HG02938 (cell line): Measurements from ENCODE around the gene GYS2.
"Not testable (repeated sequence)": the region's sequence is repeated elsewhere in the genome, so short reads cannot be mapped to it uniquely, and the experiment has no call there.

ENCODE experiments used
- ATAC-seq: cut with Tn5 transposase; IDR thresholded peaks from one replicate; pipeline ENCODE4 v1.9.1; 2021; ENCODE audit warnings: mild to moderate bottlenecking, moderate library complexity; ENCODE audit not compliant: unreplicated experiment

Gene GYS2

DNA sequence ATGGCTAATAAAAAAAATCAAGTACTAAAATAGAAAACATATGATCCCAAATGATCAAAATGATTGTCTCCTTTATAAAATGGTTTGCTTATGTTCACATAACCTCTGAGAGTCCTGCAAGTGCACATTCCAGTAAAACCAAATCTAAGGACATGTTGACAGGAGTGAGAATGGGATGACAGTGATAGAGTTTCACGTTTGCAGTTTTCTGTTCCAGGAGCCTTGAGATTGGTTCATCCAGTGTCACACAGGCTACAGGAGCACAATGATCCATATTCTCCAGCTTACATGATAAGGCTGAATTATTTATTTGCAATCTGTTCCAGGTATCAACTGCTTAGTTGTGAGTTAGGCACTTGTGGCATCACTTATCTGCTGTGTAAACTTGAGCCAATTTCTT lies 1.5 kb upstream of the GYS2 start:
- no peak for ATAC-seq

DNA sequence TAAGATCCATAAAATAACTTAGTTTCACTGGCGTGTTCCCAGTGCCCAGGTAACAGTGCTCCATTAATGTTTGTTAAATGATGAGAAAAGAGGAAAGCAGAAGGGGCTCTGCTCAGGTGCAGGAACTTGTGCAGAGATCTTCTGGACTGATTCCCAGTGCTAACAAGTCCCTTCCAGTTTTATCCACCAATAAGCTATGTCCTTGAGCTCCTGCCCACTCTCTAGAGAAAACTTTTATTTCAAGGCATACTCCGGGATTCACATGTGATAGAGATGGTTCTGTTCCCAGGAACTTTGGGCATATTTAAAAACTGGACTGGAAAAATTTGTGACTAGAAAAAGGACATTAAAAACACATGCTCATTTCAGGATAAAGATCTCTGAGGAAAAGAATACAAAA lies 1.9 kb downstream of the GYS2 start:
- ATAC-seq, result no peak

DNA sequence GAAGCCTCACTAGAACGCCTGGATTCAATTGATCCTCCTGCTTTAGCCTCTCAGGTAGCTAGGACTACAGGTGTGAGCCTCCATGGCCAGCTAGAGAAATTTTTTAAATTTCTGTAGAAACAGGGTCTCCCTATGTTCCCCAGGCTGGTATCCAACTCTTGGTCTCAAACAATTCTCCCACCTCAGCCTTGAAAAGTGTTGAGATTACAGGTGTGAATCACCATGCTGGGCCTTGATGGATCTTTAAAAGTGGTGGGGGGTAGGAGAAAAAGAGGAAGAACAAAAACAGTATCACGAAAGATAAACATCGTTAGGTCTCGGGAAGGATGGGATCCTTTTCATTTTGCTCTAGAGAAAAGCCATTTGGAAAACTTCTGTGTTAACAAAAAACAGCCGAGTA lies 4.5 kb downstream of the GYS2 start:
- no peak for ATAC-seq

DNA sequence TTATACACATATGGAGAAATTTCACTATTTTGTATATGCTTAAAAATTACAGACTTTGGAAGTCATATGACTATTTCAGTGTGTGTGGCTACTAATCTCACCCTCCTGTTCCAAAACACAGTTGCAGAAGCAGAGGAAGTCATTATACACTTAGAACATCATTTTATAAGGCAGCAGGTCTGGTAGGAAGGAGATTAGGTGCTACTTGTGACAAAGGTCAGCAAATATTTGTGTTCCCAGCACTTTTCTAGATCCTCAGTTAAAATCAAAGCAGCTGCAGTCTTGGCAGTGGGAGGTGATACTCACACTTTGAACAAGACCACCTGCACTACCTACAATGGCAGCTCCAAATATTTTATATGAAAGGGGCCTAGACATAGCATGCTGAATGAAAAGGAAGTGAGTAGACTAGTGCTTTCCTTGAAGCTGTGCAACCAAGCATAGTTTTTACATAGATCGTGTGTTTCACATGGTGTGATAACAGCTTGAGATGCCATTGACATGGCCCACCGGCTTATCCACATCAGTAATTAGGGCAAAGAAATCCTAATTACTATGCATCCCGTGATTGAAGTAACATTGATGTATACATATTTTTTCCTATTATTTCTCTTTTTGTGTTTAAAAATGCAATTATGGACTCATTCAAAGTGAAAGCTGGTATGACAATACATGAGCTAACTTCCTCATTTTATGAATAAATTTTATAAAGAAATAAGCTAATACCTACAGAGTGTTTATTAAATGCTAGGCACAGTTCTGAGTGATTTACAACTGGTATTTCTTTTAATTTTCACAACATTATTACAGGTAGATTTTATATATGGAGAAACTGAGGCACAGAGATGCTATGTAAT lies 5.3 kb downstream of the GYS2 start:
- no peak for ATAC-seq

DNA sequence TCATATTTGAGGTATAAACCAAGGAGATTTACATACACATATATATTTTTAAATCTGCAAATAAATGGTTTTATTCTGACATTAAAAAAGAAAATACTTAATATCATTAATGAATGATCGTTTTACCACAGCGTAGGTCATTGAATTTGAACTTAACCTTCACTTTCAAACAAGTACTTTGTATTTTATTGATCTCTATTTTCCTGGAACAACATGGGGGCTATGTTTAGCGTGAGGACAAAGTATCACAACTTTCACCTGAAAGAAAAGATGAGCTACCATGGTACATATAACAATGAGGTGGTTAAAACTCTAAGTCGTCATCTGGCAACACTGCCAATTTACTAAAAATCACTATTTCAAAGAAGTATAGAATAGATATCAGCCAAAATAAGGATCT lies 6.0 kb downstream of the GYS2 start:
- ATAC-seq, result no peak

DNA sequence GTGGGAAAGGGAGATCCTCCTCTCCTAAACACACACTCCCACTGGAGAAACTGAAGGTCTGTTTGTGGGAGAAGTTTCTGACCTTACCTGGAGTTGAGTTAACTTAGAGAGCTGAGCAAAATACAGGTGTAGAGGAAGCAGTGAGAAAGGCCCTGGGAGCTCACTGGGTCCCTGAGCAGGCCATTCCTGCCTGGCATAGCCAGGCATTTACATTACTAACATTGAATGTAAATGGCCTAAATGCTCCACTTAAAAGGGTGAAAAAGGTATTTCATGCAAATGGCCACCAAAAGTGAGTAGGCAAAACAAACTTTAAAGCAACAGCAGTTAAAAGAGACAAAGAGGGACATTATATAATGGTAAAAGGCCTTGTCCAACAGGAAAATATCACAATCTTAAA lies 9.3 kb downstream of the GYS2 start:
- not testable (repeated sequence) for ATAC-seq

DNA sequence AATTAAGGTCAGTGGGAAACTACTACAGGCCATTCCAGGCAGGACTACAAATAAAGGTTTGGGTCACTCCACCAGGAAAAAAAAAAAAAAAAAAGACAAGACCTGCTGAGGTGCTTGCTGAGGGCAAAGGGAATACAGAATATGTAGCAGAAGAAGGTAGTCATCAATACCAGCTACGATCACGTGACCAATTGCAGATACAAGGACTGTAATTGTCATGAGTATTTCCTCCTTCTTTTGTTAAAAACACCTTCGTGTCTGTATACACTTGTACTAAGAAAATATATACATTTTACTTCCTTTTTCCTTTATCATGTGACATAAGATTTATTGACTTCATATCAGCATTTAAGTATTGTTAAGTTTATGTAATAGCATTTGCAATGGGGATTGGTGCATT lies 19.2 kb downstream of the GYS2 start:
- ATAC-seq, result no peak

DNA sequence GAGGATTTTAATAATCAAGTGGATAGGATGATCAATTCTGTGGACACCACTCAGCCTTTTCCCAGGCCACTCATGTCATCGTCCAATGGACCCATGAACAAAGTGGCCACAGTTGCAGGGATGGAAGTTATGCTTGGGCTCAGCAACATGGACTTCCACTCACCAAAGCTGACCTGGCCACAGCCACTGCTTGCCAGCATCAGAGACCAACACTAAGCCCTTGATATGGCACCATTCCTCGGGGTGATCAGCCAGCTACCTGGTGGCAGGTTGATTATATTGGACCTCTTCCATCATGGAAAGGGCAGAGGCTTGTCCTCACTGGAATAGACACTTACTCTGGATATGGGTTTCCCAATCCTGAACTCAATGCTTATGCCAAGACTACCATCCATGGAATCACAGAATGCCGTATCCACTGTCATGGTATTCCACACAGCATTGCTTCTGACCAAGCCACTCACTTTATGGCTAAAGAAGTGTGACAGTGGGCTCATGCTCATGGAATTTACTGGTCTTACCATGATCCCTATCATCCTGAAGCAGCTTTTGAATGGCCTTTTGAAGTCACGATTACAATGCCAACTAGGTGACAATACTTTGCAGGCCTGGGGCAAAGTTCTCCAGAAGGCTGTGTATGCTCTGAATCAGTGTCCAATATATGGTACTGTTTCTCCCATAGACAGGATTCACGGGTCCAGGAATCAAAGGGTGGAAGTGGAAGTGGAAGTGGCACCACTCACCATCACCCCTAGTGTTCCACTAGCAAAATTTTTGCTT lies 20.1 kb downstream of the GYS2 start:
- not testable (repeated sequence) for ATAC-seq

DNA sequence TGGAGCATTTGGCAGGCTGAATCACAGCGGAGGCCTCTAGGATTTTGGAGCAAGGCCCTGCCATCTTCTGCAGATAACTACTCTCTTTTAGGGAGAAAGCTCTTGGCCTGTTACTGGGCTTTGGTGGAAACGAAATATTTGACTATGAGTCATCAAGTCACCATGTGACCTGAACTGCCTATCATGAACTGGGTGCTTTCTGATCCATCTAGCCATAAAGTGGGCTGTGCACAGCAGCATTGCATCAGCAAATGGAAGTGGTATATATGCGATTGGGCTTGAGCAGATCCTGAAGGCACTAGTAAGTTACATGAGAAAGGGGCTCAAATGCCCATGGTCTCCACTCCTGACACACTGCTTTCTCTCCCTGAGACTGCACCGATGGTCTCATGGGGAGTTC lies 21.1 kb downstream of the GYS2 start:
- ATAC-seq, result no peak

DNA sequence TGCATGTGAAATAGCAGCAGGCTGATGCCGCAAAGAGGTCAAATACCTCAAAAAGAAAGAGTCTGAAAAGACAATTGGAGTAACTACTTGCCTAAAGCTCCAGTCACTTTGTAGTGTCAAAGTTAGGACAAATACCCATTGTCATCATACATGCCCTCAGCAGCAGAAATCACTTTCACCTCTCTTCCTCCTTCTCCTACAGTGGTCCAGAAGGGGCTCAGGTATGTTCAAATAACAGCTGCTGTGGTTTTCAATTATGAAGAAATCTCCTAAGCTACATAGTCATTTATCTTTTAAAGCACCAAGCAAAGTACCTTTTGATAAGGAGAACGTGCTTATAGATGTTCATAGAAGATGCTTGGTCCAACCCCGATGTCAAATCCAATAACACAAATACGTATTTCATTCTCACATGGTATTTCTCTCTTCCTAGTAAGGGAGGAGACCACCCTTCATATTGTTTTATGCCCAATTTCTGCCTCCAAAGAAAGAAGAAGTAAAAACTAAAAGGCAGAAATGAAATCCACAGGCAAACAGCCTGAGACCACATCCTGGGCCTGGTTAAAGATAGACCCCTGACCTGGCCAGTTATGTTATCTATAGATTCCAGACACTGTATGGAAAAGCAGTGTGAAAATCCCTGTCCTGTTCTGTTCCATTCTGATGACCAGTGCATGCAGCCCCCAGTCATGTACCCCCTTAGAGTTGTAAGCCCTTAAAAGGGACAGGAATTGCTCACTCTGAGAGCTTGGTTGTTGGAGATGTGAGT lies 23.7 kb downstream of the GYS2 start:
- ATAC-seq, result peak; percentile 49

DNA sequence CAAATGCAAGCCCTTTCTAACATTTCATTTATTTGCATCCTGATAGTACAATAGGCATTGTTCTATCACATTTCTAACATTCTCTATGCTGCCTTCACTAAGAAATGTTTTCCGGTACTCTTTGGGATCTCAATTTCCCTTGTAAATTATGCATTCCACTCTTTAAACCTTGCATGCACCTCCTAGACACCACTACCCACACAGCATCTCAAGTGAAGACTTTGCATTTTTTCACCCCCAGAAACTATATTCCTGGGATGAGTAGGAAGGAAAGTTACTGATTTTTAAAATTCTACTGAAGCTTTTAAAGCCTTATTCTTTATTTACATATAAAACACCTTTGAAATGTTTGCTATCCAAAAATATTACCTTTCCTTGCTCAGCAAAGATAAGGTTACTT lies 27.1 kb downstream of the GYS2 start:
- ATAC-seq, result no peak

DNA sequence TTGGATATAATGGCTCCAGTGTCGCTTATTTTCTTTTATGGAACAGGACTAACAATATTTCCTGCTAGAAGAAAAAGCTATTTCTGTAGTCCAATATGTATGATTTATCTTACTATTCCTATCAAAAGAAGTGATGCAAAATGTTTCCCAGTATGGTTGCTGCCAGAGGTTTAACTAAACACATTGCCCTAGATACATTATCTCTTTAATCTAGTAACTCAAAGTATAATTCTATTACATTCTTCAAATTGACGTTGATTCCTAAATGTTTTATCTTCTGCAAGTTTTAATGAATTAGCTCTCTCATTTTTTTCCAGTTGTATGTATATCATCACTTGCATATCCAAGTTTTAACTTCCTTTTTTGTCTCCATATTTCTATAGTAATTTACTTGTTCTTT lies 28.2 kb downstream of the GYS2 start:
- no peak for ATAC-seq

DNA sequence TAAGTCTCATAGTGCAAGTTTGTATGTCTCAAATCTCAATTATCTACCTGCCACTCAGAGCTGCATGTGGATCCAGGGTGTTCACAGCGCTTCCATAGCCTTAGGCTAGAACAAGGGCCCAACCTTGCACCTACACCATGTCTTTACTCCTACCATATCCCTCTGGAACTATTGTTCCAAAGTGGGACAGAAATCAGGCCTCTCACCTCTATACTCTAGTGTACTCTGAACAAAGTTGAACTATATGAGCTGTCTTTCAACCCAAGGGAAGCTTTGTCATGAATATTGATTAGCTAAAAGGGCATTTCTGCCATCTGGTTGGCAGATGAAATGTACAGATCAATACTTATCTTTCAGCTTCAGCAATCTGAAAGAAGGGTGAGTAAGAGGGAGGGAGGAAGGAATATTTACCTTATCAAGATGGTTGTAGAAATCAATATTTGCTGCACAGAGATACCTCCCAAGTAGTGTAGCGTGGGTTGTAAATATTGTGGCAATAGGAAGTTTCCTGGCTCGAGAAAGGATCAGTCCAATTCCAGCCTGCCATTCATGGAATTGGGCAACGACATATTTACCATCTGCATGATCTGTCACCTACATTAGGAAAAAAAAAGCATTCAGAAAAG lies 30.8 kb downstream of the GYS2 start:
- ATAC-seq, result no peak

DNA sequence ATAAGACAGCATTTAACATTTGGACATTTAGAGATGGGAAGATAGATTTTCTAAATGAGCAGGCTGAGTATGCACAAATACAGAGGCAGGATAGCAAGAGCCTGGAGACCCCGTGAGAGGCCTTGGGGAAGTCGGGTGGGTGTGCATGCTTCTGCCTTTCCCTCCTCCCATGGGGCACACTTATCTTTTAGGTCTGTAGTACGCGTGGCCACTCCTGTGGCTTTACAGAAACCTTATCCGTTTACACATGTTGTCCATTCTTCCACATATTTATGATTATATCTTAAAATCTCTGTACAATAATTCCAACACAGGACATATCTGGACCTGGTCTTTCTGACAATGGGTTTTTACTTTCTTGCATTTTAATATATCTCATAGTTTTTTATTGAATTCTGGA lies 33.6 kb downstream of the GYS2 start:
- no peak for ATAC-seq

DNA sequence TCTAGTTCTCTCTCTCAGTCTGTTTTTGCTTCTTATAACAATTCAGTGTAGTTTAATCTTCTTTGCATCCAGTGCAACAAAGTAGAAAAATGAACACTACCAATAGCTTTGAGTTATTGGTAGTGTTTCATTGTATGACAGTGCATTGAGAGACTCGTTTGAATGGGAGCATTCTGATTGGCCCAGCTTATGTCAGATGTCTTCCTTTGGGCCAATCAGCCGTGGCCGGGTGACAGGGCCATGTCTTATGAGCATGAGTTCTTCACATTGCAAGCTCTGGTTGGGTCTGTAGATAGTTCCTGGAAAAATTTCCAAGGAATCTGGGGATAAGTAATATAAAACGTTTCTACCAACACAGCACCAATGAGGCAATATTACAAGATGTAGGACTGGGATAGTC lies 36.5 kb downstream of the GYS2 start:
- no peak for ATAC-seq

DNA sequence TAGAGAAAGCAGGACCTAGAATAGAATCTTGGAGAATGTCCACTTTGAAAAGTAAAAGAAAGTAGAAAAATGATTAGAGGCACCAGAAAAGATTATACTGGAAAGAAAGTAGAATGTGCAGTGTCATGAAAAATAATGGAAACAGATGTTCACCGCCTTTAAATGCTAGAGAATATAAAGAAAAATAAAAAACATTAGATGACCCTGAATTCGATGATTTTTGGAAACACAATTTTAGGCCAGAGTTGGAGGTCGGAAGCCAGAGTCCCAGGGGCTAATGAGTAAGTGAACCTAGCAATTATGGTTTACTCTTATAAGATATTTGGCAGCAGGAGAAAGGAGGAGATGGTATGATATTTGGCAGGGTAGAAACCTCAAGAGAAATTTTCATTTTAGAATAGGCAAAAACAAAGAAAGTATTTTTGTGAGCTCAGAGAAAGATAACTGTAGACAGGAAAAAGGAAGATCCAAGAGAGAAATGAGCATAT lies 37.7 kb downstream of the GYS2 start:
- no peak for ATAC-seq

DNA sequence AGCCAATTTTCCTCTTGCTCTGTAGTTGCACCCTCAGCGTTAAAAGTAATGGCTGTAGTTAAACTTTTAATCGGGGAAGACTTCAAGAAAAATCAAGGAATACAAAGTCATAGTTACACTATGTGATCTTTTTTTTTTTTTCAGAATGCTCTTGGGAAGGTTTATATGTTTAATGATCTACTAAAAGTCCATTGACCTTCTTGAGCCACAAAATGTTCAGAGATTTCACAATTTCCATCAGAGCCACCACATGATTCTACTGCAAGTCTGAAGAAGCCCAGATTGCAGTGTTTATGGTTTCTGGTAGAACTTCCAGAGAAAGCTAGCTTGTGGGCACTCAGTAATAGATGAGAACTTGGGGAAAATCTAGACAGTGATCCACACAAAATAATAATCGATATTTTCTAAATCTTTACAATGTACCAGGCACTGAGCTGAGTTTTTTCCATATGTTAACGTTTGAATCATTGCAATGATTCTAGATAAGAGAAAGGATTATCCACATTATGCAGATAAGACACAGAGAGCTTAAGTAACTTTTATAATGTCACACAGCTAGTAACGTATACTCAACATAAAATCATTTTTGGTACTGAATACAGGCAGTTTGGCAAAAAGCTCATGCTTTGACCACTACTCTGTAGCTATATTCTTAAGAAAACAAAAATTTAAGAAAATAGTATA lies 38.3 kb downstream of the GYS2 start:
- no peak for ATAC-seq

DNA sequence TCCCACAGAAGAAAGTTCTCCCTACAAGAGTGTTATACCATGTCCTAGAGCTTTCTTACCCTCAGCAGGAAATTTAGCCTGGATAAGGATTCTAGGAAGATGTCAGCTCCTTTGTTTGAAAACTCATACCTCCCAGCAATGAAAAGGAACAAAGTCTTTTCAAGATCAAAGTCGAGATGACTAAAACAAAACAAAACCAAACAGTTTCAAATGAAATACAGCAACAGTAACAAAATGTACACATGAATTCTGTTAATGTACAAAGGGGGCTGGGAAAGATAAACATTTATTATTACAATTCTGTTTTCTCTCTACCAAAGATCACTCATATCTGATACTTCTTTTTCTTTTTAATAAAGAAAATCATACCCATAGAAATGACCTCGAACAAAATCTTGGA lies 41.8 kb downstream of the GYS2 start:
- ATAC-seq, result no peak

DNA sequence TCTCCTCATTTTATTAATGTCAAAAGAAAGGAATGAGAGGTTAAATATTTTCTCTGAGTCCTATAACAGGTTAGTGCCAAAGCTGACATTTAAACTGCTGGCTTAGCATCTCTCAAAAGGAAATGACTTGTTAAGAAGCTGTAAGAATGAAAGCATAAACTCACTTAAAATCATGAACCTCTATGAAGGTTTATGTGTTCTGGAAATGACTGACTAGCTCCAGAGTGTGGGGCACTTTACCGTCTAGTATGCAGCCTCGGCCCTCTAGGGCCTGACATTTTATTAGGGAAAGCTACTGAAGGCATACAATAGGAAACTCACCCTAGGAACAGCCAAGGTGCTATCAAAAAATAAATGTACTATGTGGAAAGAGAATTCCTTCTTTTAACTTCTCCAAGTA lies 43.5 kb downstream of the GYS2 start:
- no peak for ATAC-seq

DNA sequence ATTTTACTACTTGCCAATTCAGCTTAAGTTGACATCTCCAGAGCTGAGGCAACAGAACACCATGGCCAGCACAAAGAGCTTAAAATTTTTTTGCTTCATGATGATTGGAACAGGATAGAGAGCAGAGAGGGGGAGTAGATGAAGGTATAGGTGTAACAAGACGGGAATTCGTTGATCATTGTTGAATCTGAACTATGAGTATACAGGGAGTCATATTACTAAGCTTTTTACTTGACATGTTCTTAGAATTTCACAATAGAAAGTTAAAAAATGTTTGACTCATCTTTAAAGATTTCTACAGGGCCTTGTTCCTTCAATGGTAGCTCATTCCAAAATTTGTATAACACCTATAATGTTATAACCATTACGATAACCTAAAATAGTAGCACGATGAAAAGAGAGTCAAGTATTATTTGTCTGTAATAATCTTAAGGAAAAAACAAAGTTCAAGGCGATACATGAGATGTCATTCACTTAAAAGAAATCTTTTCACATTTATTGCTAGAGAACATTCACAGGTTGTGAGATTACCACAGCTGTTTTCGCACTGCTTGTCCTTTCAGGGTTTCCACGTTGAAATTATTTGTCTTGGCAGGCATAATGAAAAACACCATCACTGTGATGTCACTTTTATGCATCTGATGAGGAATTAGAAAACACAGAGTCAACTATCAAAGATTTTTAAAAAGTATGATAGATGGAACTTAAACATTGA lies 44.6 kb downstream of the GYS2 start:
- no peak for ATAC-seq
